ENCODE results near the gene GPC2.
"Not testable (repeated sequence)": the region's sequence is repeated elsewhere in the genome, so short reads cannot be mapped to it uniquely, and the experiment has no call there.

- TF ChIP-seq CTCF, POLR2A, EP300 (IDR thresholded peaks at IDR 0.05): not testable (repeated sequence)
Measured at GRCh38 chr7:100192281-100192862, 15.2 kb upstream of the GPC2 start.
